LHCN-M2 (cell line): ENCODE data around the gene AGBL5. TPM values are rescaled to one million over a fixed set of nuclear protein-coding genes. Genes with fewer than 3 reads are reported as not detected.

Source experiments
- DNase-seq: peaks from one replicate; pipeline ENCODE4 v3.0.0-alpha.2; 2012; ENCODE audit warnings: low read depth
- polyA plus RNA-seq: library from polyadenylated mRNA; unstranded; fragments of >200 nt; gene quantifications from one replicate; pipeline ENCODE4 v1.2.1, GENCODE V29; 2012; ENCODE audit warnings: missing spikeins
- total RNA-seq: library from RNA; depleted of rRNA; stranded (reverse); fragments of >200 nt; gene quantifications from 2 replicates; pipeline ENCODE4 v1.2.3, GENCODE V29; 2014; rRNA removed

The AGBL5 gene, protein sequence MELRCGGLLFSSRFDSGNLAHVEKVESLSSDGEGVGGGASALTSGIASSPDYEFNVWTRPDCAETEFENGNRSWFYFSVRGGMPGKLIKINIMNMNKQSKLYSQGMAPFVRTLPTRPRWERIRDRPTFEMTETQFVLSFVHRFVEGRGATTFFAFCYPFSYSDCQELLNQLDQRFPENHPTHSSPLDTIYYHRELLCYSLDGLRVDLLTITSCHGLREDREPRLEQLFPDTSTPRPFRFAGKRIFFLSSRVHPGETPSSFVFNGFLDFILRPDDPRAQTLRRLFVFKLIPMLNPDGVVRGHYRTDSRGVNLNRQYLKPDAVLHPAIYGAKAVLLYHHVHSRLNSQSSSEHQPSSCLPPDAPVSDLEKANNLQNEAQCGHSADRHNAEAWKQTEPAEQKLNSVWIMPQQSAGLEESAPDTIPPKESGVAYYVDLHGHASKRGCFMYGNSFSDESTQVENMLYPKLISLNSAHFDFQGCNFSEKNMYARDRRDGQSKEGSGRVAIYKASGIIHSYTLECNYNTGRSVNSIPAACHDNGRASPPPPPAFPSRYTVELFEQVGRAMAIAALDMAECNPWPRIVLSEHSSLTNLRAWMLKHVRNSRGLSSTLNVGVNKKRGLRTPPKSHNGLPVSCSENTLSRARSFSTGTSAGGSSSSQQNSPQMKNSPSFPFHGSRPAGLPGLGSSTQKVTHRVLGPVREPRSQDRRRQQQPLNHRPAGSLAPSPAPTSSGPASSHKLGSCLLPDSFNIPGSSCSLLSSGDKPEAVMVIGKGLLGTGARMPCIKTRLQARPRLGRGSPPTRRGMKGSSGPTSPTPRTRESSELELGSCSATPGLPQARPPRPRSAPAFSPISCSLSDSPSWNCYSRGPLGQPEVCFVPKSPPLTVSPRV
- 26.0 and 29.2 TPM in 2 replicates for total RNA-seq
- polyA plus RNA-seq = 29.8 TPM

DNA sequence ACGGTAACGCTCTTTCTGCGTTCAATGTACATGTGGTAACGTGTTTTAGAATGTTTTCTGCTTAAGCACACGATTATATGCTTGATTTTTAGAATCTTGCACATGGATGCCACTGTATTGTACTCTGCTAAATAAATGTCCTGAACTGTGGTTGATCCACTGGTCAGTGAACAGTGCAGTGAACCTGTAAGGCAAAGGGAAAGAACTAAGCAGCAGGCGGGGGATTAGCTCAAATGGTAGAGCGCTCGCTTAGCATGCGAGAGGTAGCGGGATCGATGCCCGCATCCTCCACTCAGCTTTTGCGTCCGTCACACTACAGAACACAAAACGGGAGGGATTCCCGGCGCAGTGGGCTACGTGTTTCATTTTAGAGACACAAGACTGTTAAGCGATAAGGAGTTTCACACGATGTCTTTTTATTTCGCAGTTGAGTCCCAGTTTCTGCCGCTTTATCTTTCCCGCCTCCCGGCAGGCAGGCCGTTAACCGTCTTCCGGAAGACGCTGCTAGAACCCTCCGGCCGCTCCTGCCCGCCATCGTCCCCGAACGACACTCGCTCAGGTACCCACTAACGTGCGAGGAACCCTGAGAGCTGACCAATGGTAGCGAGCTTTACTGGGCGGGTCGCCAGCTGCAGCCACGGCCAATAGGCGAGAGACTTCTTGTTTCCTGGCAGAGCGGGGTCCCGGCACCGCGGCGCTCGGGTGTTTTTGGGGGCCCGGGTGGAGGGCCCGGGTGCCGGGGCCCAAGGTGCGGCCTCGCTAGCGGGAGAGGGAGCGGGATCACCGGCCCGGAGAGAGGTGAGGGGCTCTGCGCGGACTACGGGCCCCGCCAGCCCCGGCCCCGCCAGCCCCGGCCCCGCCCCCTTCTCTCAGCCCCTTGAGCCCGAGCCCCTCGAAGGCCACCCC is at the start of gene AGBL5:
Gene AGBL5, plus strand, starts transcription at position 673 of the 906 bp plus-strand sequence. CDS start 1,291 bp downstream, outside the sequence.
- peak; percentile 88 for DNase-seq

DNA sequence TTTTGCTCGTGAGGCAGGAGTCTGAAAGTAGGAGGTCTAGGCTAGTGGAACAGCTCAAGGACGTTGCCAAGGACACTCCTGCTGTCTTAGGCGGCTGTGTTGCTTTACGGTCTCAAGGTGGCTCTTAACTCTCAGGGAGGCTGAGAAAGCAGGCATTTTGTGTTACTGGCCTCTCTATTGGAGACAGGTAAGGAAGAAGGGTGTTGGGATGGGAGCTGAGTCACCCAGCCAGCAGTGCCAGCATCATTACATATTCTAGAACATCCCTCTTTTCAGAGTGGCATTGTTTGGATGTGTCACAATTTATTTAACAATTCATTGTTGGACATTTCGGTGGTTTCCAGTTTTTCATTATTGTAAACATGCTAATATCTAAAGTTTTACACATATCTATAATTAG is 49.5 kb upstream of the AGBL5 start:
- no peak for DNase-seq

DNA sequence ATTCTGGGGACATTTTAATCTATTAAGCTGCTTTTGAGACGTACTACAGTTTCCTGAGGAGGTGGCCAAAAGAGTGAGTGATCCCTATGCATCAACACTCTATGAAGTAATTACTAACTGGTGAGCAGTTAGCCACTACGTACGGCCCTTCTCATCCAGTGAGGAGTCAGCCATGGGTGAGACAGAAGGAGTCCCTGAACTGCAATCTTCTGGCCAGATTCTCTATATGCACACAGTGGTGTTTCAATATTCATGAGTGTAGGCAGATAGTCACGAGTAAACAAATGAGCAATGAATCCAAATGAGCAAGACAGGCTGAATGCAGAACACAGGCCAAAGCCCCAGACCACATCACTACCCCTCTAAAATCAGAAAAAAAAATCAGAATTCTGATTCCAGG is 48.5 kb upstream of the AGBL5 start:
- no peak for DNase-seq

DNA sequence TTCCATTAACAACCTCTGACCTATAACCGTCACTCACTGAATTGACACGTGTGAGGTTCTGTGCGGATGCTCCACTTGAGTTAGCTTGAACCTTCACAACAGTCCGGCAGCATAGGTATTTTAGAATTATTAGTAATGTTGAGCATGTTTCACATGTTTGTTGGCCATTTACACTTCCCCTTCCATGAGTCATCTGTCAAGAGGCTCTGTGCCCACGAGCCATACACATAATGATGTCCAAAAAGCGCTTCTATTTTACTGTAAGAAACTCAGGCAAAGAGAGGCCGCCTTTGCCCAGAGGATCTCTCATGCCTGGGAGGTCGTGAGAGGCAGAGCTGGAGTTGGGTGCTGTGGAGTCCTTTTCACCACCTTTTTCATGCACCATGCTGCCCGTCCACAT is 47.6 kb upstream of the AGBL5 start:
- DNase-seq = peak; percentile 22

DNA sequence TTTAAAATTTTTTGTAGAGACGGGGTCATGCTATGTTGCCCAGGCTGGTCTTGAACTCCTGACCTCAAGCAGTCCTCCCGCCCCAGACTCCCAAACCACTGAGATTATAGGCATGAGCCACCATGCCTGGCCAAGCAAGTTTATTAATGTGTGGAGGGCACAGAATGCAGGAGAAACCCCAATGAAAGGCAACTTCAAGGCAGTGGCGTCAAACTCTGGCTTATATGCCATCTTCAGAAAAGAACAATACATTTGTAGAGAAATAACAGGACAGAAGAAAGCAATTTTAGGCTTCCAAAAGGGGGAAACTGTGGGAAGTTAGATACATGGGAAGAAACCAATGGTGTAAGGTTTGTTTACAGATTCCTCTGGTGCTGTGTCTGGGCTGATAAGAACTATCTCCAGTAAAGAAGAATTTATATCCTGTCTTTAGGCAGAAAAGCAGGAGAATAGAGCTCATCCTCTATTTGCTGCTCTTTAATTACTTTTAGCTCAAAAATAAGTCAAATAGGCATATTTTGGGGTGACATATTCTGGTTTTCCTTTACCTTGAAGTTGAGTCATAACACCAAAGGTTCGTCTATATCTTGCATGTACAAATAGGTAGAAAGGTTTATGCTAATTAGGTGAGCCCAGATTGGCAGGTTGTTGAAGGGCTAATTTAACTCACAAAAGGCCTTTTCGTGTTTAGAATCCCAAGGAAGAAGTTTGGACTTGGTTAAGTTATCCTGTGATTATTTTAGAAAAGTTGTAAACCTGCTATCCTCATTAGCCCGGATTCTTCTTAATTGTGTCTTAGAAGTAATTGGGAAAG is 44.7 kb upstream of the AGBL5 start:
- no peak for DNase-seq

DNA sequence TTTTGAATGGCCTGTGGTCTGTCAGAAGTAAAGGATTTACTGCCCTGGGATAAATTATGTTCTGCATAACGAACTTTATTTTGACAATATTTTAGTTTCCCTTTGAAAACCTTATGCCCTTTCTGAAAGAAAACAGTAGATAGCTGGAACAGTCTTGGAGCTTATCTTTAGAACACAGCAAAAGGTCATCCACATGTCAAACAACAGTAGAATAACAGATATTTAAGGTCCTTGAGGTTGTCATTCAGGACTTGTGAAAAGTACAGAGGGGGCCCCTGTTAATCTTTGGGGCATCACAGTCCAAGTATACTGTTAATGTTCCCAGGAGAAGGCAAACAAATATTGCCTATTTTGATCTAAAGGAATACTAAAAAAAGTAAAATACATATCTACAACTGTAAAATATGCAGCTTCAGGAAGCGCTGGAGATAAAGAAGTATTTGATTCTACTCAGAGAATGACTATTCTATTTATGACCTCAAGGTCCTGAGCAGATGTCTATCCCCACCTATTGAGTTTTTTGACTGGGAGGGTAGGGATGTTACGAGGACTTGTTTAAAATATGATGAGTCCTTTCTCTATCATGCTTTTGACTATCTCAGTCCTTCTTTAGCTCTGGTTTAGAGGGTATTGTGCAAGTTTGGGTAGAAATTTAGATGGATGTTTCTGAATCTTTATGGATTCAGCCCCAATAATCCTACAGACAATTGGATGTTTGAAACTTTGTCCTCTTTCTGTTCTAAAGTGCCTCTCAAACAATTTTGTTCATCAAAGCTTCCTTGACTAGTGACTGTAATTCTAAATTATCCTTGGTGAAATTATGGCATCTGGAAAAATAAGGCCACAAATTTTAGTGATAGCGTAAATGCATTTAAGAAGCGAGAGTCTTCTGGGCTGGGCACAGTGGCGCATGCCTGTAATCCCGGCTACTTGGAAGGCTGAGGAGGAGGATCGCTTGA is 43.8 kb upstream of the AGBL5 start:
- no peak for DNase-seq

DNA sequence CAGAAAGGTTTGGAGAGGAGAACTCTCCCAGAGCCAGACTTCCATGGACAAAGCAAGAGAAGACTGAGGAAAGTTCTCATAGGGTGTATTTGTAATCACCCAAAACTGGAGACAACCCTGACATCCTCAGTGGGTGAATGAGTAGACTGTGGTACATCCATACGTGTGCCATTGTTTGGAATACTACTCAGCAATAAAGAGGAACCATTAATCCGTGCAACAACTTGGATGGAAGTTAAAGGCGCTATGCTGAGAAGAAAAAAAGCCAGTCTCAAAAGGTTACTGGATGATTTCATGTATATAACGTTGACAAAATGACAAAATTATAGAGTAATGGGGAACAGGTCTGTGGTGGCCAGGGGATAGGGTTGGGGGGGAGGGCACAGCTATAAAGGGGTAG is 42.8 kb upstream of the AGBL5 start:
- DNase-seq = no peak

DNA sequence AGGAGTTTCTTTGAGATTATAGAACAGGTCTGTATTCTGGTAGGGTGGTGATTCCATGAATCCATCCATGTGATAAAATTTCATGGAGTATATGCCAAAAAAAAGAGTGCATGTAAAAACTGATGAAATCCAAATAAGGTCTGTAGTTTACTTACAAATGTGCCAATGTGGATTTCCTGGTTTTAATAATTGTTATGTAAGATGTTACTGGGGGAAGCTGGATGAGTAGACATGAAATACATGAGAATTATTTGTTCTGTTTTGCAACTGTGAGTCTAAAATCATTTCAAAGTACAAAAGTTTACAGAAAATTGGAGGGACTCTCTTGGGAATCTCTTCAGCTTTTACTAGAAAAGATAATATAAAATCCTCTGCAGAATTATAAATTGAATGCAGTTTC is 42.4 kb upstream of the AGBL5 start:
- no peak for DNase-seq

DNA sequence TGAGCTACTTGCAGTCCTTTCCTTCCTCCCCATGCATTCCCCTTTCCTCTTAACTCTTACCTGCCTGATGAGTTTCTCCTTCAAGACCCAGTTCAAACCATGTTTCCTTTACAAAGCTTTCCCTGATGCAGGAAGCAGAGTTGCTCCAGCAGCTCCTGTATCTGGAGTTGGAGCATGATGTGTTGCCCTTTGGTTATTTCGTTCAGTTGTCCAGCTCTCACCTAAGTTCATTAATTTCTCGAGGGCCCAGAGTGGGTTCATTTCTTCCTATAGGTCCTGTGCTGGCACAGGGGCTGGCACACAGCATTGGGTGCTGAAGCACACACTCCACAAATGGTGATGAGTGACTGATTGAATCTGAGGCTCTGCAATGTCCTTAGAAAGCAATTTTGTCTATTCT is 41.8 kb upstream of the AGBL5 start:
- DNase-seq = no peak

DNA sequence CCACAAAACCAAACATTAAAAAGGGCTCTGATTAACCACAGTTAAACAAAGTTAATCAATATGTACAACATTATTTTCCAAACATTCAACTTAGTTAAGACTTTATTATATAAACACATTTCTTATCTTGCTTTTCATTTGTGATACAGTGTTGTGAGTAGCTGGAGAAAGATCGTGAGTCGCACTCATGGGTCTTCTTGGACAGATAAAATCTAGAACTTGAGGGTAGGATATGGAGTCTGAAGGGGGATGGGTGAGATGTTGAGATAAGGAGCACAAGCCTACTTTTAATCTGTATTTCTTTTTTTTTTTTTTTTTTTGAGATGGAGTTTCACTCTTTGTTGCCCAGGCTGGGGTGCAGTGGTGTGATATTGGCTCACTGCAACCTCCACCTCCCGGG is 41.3 kb upstream of the AGBL5 start:
- DNase-seq = no peak

DNA sequence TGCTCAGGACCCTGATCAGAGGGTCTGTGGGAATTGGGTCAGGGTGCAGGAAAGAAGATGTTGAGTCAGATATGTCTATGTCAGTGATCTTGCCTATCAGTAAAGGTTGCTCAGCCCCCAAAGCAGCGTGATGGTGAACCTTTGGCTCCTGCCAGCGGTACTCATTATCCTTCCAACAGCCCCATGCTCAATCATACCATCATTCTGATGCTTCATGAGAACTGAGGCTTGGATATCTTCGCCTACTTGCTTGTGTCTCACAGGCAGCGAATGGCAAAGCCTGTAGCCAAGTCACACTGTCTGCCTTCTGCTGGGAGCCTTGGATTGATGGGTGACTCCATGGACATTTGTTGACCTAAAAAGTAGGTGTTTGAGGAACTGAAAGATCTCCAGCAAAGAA is 37.7 kb upstream of the AGBL5 start:
- DNase-seq = no peak

DNA sequence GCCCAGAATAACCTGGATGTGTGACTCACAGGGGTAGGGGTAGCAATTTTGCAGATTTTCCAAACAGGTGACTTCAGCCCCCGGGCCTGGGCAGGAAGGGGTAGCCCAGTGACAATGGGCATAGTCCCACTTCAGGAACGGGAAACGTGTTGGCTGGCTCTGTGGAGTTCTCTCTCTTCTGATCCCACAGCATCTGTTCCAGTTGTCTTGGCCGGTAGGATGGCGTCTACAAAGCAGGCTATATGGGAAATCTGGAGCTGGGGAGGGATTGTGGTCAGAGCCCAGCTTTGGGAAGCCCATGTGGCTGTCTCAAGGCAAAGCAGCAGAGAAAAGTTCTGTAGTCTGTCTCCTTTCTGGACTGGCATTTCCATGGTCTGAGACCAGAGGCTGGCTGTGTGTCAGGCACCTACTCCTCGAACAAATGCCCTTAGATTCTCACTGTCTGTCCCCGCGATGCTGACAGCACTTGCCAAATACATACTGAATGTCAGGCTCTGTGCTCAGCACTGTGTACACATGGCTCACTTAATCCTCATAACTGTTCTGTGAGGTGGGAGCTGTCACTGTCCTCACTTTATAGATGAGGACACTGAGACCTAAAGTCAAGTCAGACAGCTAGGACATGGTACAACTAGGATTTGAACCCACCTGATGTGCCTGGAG is 36.6 kb upstream of the AGBL5 start:
- DNase-seq = no peak

DNA sequence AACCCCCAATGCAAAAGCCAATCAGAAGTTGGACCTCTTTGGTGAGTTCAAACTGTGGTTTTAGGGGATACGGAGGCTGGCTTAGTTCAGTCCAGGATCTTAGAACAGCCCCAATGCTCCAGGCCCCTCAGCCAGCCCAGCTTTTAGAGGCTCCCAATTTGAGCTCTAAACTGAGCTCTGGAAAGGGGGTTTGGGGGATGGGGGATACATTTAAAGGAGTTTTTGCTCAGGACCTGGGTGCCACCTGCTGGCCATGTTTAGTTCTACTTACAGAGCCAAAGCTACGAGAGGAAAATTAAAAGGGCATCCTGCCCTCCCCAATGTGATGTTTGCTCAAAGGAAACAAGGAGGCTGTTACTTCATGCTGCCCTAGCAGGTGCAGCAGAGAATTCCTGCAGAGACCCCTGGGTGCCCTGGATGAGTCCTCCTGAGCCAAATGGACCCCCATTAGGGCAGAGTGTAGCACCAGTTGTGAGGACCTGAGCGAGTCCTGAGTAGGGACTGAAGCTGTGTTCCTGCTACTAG is 34.6 kb upstream of the AGBL5 start:
- peak; percentile 60 for DNase-seq

DNA sequence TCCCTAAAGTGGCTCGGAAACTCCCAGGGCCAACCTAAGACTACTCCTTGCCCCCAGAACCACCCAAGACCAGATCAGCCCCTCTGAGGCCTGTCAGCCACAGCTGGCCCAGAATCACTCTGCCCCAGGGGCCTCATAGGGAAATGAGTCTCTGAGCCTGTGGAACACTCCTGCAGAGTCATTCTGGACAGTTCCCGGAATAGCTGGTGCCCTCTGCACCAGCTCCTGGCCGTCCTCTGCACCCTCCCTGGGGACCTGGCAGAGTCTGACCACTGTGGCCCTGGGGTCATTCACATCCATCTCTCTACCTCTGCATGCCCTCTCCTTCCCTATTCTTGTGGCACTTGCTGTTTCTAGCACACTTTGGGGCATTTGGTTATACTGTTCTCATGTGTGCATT is 33.3 kb upstream of the AGBL5 start:
- DNase-seq = no peak

DNA sequence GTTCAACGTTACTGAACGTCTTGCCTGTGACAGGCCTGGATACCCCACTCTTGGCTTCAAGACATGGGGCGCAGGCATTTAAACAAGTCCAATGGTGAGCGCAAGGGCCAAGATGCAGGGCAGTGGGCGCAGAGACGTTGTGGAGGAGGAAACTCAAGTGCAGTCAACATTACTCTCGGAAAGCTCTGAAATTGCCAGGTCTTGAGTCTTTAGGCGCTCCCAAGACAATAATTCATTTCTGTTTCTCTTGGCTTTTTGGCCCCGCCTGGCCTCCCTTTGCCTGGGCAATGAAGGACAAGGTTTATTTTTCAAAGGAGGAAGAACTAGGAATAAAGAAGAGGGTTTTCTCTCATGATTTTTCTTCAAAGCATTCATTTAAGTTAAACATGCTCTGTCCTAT is 32.0 kb upstream of the AGBL5 start:
- no peak for DNase-seq

DNA sequence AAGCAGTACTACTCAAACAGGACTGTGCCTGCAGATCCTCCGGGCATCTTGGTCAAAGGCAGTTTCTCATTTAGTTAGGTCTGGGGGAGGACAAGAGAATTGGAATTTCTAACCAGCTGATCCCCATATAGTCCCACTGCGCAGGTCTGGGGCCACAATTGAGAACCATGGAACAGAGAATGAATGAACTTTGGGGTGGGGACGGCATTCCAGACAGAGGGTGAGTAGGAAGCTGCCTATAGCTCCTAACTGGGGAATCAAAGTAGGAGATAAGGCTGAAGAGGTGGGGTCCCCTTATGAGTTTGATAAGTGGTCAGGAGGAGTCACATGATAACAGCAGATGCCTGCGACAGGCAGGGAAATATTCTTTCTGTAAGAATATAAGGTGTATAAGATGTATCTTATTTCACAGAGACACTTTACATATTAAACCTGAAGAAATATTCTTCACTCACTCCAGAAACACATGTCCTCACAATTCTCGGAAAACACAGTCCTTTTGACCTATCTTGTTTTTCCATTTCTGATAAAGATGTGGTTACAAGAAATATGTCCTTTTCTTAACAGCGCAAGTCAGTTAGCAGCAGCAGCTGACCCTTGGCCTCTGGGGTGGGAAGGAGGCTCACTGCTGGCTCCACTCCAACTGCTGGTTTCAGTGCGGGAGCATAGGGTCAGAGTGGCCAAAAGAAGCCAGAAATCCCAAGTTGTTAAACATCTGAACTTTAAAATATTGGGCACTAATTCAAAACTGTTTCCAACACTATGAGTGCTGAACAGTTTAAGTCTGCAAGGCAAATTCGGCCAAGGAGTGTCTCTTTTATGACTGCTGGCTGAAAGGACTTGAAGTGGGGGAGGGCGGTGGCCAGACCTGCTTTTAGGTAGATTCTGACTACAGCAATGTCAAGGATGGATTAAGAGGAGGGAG is 31.3 kb upstream of the AGBL5 start:
- DNase-seq = no peak

DNA sequence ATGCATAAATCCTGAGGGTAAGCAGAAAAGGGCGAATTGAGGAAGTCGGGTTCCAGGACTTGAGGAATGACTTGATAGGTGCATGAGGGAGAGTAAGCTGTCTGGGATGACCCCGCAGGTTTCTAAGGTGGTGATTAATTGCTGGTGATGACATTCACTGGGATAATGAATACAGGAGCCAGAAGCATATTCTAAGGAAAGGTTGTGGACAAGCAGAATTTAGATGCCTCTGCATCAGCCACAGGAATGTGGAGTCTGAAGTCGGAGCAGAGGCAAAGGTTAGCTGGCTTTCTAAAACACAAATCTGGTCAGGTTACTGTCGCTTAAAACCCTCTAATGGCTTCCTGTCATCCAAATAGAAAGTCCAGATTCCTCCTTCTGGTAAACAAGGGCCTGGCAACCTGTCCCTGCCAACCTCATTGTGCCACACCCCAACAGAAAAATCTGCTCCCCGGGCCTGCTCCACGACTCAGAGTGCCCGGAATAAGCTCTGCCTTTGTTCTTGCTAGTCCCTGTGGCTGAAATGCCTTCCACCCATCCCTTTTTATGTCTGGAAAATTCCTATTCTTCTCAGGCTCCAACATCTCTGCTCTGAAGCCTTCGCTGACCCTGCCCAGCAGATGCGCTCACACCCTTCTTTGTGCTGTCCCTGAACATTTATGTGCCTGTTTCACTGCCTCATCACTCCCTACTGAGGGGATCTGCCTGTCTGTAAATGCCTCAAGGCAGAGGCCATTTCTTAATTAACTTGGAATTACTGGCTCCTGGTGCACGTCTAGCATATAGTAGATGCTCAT is 30.0 kb upstream of the AGBL5 start:
- DNase-seq = no peak
